Esophagus muscularis mucosa (tissue), 4 donors: Measurements from ENCODE around the gene NEURL1B. TPM values are rescaled to one million over a fixed set of nuclear protein-coding genes. Genes with fewer than 3 reads are reported as not detected.

Experiments used
- DNase-seq: peaks from one replicate; pipeline ENCODE4 v3.0.0-alpha.2; 2017; ENCODE audit errors: extremely low spot score
- H3K27ac ChIP-seq, 4 donors: fragments of 200-600 bp; sonication (generic); replicated peaks in 1 of 4; 1 replicate in 3 of 4; 2 replicates in 1 of 4; pipeline ENCODE4 v1.5.1; 2016 to 2019; ENCODE audit warnings: mild to moderate bottlenecking in 1 of 4
- H3K27me3 ChIP-seq, 4 donors: fragments of 200-600 bp; sonication (generic); one replicate each; pipeline versions ENCODE4 v1.5.1 to v1.6.0; 2016 to 2019
- H3K36me3 ChIP-seq, 4 donors: fragments of 200-600 bp; sonication (generic); one replicate each; pipeline ENCODE4 v1.5.1; 2016 to 2019
- H3K4me1 ChIP-seq, 4 donors: fragments of 200-600 bp; sonication (generic); one replicate each; pipeline ENCODE4 v1.5.1; 2016 to 2019
- H3K4me3 ChIP-seq, 4 donors: fragments of 200-600 bp; sonication (generic); 1 replicate in 2 of 4; 2 replicates in 2 of 4; pipeline ENCODE4 v1.5.1; 2016 to 2019; ENCODE audit warnings: mild to moderate bottlenecking in 4 of 4, moderate library complexity in 1 of 4
- H3K9me3 ChIP-seq, 4 donors: fragments of 200-600 bp; sonication (generic); 1 replicate in 3 of 4; 2 replicates in 1 of 4; pipeline ENCODE4 v1.5.1; 2016 to 2019
- EP300 ChIP-seq: sonication (generic); formaldehyde crosslinking; IDR thresholded peaks from one replicate; pipeline ENCODE4 v1.6.1; 2017; ENCODE audit warnings: antibody characterized with exemption
- POLR2A ChIP-seq: fragments of 450-650 bp; IDR thresholded peaks from one replicate; pipeline ENCODE4 v1.6.1; 2017; ENCODE audit warnings: antibody characterized with exemption, moderate library complexity, mild to moderate bottlenecking, low read depth
- POLR2AphosphoS5 ChIP-seq, 2 donors: sonication (generic); formaldehyde crosslinking; IDR thresholded peaks; one replicate each; pipeline ENCODE4 v1.6.1; 2017; ENCODE audit warnings: antibody characterized with exemption in 2 of 2
- WGBS: methylation state at CpG from one replicate; pipeline ENCODE4 v1.1.5; 2018; 5-methylcytosine and 5-hydroxymethylcytosine counted together
- intact Hi-C: fragments of 100-400 bp; cut with DNase I; formaldehyde crosslinking; loops from one replicate; pipeline ENCODE4 v1.15.1; 2023
- total RNA-seq, 4 donors: library from RNA; depleted of rRNA; stranded (reverse); fragments of >200 nt; gene quantifications; one replicate each; pipeline versions ENCODE4 v1.1.0 to v1.2.1, GENCODE V29; 2016
- TF ChIP-seq, protein P1 (sequence below), 3 experiments: fragments of 200-600 bp in 2 of 3; fragments of 450-650 bp in 1 of 3; sonication (generic) in 2 of 3; IDR thresholded peaks; one replicate each; pipeline ENCODE4 v1.5.1; 2017 to 2019; ENCODE audit warnings: antibody characterized with exemption in 3 of 3, mild to moderate bottlenecking in 2 of 3, moderate library complexity in 1 of 3

NEURL1B gene
- total RNA-seq, 4 donors from 2014 or later, result 34.1 to 87.1 (median 60.2) TPM

- Histone ChIP-seq H3K36me3 (no peaks in the 10 kb centered on the region), H3K27ac (peak overlapping the region; percentile 22 to 55 (median 28)), H3K4me1 (peaks cover 6 to 19% (median 17%) of the 10 kb centered on the region in 4 donors), H3K4me3 (peak overlapping the region in 1 of 4 donors; percentile 12), H3K27me3 (no peaks in the 10 kb centered on the region), H3K9me3 (peaks cover 0 to 10% (median 5%) of the 10 kb centered on the region in 4 donors)
- intact Hi-C loops, result no loop called here
- 70% methylated on average over 6 of the region's 6 CpGs for WGBS
- no peak for DNase-seq
- TF ChIP-seq POLR2AphosphoS5 (IDR thresholded peaks at IDR 0.05) (peak; percentile 27 to 73), POLR2A (no peak)
These were observed 33.8 kb upstream of the NEURL1B start for GRCh38 chr5:172607213-172607793.

- peak overlapping the region in 3 of 4 donors; percentile 26 to 55 (median 30) for H3K27ac ChIP-seq
- DNase-seq, result no peak
- H3K4me3 ChIP-seq, result no peak overlapping the region
- peaks cover 0 to 4% (median 3%) of the 10 kb centered on the region in 4 donors for H3K4me1 ChIP-seq
- H3K27me3 ChIP-seq, result no peaks in the 10 kb centered on the region
- peaks cover 0 to 10% (median 5%) of the 10 kb centered on the region in 4 donors for H3K9me3 ChIP-seq
- TF ChIP-seq EP300 (no peak), POLR2A (no peak), POLR2AphosphoS5 (IDR thresholded peaks at IDR 0.05) (no peak)
- TF ChIP-seq, protein P1, sequence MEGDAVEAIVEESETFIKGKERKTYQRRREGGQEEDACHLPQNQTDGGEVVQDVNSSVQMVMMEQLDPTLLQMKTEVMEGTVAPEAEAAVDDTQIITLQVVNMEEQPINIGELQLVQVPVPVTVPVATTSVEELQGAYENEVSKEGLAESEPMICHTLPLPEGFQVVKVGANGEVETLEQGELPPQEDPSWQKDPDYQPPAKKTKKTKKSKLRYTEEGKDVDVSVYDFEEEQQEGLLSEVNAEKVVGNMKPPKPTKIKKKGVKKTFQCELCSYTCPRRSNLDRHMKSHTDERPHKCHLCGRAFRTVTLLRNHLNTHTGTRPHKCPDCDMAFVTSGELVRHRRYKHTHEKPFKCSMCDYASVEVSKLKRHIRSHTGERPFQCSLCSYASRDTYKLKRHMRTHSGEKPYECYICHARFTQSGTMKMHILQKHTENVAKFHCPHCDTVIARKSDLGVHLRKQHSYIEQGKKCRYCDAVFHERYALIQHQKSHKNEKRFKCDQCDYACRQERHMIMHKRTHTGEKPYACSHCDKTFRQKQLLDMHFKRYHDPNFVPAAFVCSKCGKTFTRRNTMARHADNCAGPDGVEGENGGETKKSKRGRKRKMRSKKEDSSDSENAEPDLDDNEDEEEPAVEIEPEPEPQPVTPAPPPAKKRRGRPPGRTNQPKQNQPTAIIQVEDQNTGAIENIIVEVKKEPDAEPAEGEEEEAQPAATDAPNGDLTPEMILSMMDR (IDR thresholded peaks at IDR 0.05), result no peak
- H3K36me3 ChIP-seq, result no peaks in the 10 kb centered on the region
- intact Hi-C loops, result no loop called here
- WGBS, result 96% methylated on average over 3 of the region's 3 CpGs
These were observed 32.3 kb upstream of the NEURL1B start for GRCh38 chr5:172608773-172609172.

- 91% methylated on average over 6 of the region's 6 CpGs for WGBS
- Histone ChIP-seq H3K36me3 (no peaks in the 10 kb centered on the region), H3K27ac (peak overlapping the region in 1 of 4 donors; percentile 6), H3K27me3 (no peaks in the 10 kb centered on the region), H3K4me1 (no peaks in the 10 kb centered on the region), H3K4me3 (no peak overlapping the region), H3K9me3 (peaks cover 0 to 9% (median 3%) of the 10 kb centered on the region in 4 donors)
- TF ChIP-seq POLR2AphosphoS5 (IDR thresholded peaks at IDR 0.05) (no peak), EP300 (no peak), POLR2A (no peak)
- TF ChIP-seq, protein P1 (IDR thresholded peaks at IDR 0.05), result no peak
- intact Hi-C loops, result no loop called here
- no peak for DNase-seq
These were observed 30.4 kb upstream of the NEURL1B start for GRCh38 chr5:172610643-172611042.

DNA sequence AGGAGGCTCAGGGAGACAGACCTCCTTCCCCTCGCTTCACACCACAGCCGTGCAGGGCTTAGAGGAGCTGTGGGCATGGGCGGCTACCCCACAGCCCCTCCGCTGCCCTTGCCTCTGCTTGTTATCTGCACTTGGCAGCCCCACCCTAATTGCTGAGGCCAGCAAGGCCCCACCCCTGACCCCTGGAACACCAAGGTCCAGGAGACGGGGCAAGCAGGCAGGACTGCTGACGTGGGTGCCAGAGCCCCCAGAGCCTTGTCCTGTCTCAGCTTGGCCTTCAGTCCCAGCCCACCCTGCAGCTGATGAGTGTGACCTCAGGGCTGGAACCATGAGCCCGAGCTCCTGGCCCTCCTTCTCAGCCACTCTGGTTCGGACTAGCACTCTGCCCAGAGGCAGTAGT lies 29.1 kb upstream of the NEURL1B start:
- no peak for TF ChIP-seq POLR2AphosphoS5 (IDR thresholded peaks at IDR 0.05)
- no peak for TF ChIP-seq POLR2A
- TF ChIP-seq EP300, result no peak
- TF ChIP-seq, protein P1 (IDR thresholded peaks at IDR 0.05), result no peak
- H3K4me1 ChIP-seq, result no peaks in the 10 kb centered on the region
- H3K27ac ChIP-seq, result no peak overlapping the region
- no peaks in the 10 kb centered on the region for H3K36me3 ChIP-seq
- no peak for DNase-seq
- 76% methylated on average over 6 of the region's 8 CpGs for WGBS
- no peaks in the 10 kb centered on the region for H3K27me3 ChIP-seq
- intact Hi-C loops, result no loop called here
- no peaks in the 10 kb centered on the region for H3K9me3 ChIP-seq
- H3K4me3 ChIP-seq, result no peak overlapping the region

- H3K27ac ChIP-seq, result no peak overlapping the region
- intact Hi-C loops, result no loop called here
- H3K4me1 ChIP-seq, result no peaks in the 10 kb centered on the region
- H3K36me3 ChIP-seq, result no peaks in the 10 kb centered on the region
- 85% methylated on average over 4 of the region's 4 CpGs for WGBS
- no peak for DNase-seq
- H3K4me3 ChIP-seq, result no peak overlapping the region
- TF ChIP-seq EP300, result no peak
- TF ChIP-seq POLR2A, result no peak
- no peak for TF ChIP-seq POLR2AphosphoS5 (IDR thresholded peaks at IDR 0.05)
- no peaks in the 10 kb centered on the region for H3K27me3 ChIP-seq
- H3K9me3 ChIP-seq, result no peaks in the 10 kb centered on the region
These were observed 28.3 kb upstream of the NEURL1B start for GRCh38 chr5:172612771-172613170.

GRCh38 chr5:172616136-172616535 lies 24.9 kb upstream of the NEURL1B start:
- WGBS, result 72% methylated on average over 5 of the region's 5 CpGs
- no peak for DNase-seq
- Histone ChIP-seq H3K36me3 (no peaks in the 10 kb centered on the region), H3K4me3 (no peak overlapping the region), H3K9me3 (no peaks in the 10 kb centered on the region), H3K27me3 (no peaks in the 10 kb centered on the region), H3K4me1 (no peaks in the 10 kb centered on the region), H3K27ac (peak overlapping the region in 3 of 4 donors; percentile 27 to 40 (median 28))
- TF ChIP-seq POLR2A (no peak), POLR2AphosphoS5 (IDR thresholded peaks at IDR 0.05) (no peak), EP300 (no peak)
- TF ChIP-seq, protein P1 (IDR thresholded peaks at IDR 0.05), result no peak
- intact Hi-C loops, result no loop called here
